Glutamatergic neuron (in vitro differentiated cells): ENCODE results near the gene C2CD3. TPM values are rescaled to one million over a fixed set of nuclear protein-coding genes. Genes with fewer than 3 reads are reported as not detected.

Experiments
- DNase-seq: peaks from one replicate; pipeline ENCODE4 v3.0.0; 2022
- H3K27ac Mint-ChIP-seq: one replicate; pipeline ENCODE4 v1.8.0; 2020; ENCODE audit warnings: mild to moderate bottlenecking, mixed read lengths, inconsistent platforms; ENCODE audit not compliant: unreplicated experiment
- H3K27me3 Mint-ChIP-seq: one replicate; pipeline ENCODE4 v1.8.0; 2020; ENCODE audit warnings: mild to moderate bottlenecking, moderate library complexity, mixed read lengths, inconsistent platforms; ENCODE audit not compliant: unreplicated experiment
- H3K36me3 Mint-ChIP-seq: one replicate; pipeline ENCODE4 v1.8.0; 2020; ENCODE audit warnings: mild to moderate bottlenecking, mixed read lengths, inconsistent platforms; ENCODE audit not compliant: unreplicated experiment
- H3K4me1 Mint-ChIP-seq: one replicate; pipeline ENCODE4 v1.8.0; 2020; ENCODE audit warnings: mild to moderate bottlenecking, low read depth, mixed read lengths, inconsistent platforms; ENCODE audit not compliant: unreplicated experiment
- H3K4me3 Mint-ChIP-seq: one replicate; pipeline ENCODE4 v1.8.0; 2020; ENCODE audit warnings: mild to moderate bottlenecking, mixed read lengths, inconsistent platforms; ENCODE audit not compliant: unreplicated experiment
- H3K9me3 Mint-ChIP-seq: one replicate; pipeline ENCODE4 v1.8.0; 2020; ENCODE audit warnings: mild to moderate bottlenecking, moderate library complexity, mixed read lengths, inconsistent platforms; ENCODE audit not compliant: unreplicated experiment
- total RNA-seq: library from RNA; stranded (reverse); fragmentation: NEBNext Ultra II Directional; extraction: Animal tissue kit (Norgen Biotek cat#: 25700); gene quantifications from one replicate; pipeline ENCODE4 v1.2.1, GENCODE V29; 2021; ENCODE audit not compliant: unreplicated experiment
- TF ChIP-seq, protein P1 (sequence below): fragments of 200-600 bp; sonication (generic); IDR thresholded peaks from one replicate; pipeline ENCODE4 v1.5.0; 2021; ENCODE audit not compliant: partially characterized antibody, unreplicated experiment

Gene C2CD3
- total RNA-seq, 1 donor from 2014 or later, result 182 TPM

DNA sequence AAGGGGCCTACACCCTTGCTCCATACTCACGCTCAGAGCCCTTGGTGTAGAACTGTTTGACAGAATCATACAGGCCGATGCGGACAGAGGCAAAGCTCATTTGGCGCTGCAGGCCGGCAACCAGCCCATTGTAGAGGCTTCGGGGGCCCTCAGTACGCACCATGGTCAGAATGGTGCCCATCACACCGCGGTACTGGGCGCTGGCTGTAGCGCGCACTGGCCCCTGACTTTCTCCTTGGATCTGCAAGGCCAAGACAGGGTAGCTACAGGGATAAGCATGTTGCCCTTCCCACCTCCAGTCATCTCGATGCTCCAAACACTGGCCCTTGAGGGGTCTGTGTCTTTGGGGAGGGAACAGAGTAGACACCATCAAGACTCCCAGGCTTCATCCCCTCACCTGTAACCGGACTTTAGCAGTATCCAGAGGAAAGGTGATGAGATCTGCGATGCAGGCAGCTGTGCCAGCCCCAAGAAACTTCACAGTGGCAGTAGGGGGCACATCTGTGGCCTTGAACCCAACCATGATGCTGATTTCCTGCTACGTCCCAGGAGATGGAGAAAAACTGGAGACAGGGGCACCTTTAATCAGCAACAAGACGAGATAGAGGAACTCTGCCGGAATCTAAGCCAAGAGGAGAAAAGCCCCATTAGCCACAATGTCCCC is 192.8 kb downstream of the C2CD3 start:
- H3K9me3 Mint-ChIP-seq, result peaks cover 9% of the 10 kb centered on the region
- peaks cover 7% of the 10 kb centered on the region for H3K36me3 Mint-ChIP-seq
- no peak overlapping the region for H3K4me3 Mint-ChIP-seq
- H3K27ac Mint-ChIP-seq, result no peak overlapping the region
- H3K27me3 Mint-ChIP-seq, result peaks cover 10% of the 10 kb centered on the region
- peaks cover 24% of the 10 kb centered on the region for H3K4me1 Mint-ChIP-seq
- TF ChIP-seq, protein P1, sequence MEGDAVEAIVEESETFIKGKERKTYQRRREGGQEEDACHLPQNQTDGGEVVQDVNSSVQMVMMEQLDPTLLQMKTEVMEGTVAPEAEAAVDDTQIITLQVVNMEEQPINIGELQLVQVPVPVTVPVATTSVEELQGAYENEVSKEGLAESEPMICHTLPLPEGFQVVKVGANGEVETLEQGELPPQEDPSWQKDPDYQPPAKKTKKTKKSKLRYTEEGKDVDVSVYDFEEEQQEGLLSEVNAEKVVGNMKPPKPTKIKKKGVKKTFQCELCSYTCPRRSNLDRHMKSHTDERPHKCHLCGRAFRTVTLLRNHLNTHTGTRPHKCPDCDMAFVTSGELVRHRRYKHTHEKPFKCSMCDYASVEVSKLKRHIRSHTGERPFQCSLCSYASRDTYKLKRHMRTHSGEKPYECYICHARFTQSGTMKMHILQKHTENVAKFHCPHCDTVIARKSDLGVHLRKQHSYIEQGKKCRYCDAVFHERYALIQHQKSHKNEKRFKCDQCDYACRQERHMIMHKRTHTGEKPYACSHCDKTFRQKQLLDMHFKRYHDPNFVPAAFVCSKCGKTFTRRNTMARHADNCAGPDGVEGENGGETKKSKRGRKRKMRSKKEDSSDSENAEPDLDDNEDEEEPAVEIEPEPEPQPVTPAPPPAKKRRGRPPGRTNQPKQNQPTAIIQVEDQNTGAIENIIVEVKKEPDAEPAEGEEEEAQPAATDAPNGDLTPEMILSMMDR, result no peak
- no peak for DNase-seq

DNA sequence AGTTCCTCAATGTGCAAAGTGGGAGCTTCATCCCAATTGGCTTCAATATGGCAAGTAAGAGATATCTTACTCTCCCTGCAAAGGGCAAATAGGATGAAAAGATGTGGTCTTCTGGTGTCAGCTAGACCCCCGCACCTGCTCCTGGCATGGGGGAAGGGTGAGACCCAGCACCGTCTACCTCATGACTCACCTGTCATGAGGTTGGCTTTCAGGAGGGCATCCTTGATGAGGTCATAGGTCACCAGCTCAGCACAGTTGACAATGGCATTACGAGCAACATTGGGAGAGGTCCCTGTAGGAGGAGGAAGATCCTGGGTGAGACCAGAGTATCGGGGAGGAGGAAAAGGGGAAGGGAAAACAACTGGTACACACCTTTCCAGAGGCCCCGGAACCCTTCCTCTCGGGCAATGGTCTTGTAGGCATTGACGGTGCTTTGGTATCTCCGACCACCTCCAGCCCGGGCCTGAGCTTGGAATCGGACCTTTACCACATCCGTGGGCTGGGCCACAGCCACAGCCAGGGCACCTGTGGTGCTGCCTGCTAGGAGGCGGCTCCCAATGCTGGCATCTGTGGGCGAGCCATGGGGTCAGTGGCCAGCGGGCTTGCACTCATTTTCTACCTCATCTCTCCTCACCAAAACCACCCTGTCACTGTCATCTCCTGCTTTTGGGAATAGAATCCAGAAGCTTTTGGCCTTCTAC is 194.2 kb downstream of the C2CD3 start:
- Mint-ChIP-seq H3K4me3 (no peak overlapping the region), H3K27me3 (peaks cover 2% of the 10 kb centered on the region), H3K4me1 (peaks cover 18% of the 10 kb centered on the region), H3K36me3 (peaks cover 7% of the 10 kb centered on the region), H3K9me3 (no peaks in the 10 kb centered on the region), H3K27ac (no peak overlapping the region)
- TF ChIP-seq, protein P1, result no peak
- no peak for DNase-seq

DNA sequence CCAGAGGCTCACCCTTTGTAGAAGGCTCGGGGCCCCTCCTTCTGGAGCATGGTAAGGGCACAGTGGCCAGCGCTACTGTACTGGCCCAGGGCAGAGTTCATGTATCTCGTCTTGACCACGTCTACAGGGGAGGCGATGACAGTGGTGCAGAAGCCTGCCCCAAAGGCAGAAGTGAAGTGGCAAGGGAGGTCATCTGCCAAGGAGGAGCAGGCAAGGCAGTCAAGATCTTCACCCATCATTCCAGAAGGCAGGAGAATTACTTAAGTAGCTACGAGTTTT is 195.4 kb downstream of the C2CD3 start:
- no peak overlapping the region for H3K4me3 Mint-ChIP-seq
- H3K27ac Mint-ChIP-seq, result no peak overlapping the region
- H3K9me3 Mint-ChIP-seq, result no peaks in the 10 kb centered on the region
- TF ChIP-seq, protein P1, result no peak
- peaks cover 2% of the 10 kb centered on the region for H3K27me3 Mint-ChIP-seq
- H3K4me1 Mint-ChIP-seq, result peaks cover 13% of the 10 kb centered on the region
- DNase-seq, result no peak
- H3K36me3 Mint-ChIP-seq, result peaks cover 7% of the 10 kb centered on the region

DNA sequence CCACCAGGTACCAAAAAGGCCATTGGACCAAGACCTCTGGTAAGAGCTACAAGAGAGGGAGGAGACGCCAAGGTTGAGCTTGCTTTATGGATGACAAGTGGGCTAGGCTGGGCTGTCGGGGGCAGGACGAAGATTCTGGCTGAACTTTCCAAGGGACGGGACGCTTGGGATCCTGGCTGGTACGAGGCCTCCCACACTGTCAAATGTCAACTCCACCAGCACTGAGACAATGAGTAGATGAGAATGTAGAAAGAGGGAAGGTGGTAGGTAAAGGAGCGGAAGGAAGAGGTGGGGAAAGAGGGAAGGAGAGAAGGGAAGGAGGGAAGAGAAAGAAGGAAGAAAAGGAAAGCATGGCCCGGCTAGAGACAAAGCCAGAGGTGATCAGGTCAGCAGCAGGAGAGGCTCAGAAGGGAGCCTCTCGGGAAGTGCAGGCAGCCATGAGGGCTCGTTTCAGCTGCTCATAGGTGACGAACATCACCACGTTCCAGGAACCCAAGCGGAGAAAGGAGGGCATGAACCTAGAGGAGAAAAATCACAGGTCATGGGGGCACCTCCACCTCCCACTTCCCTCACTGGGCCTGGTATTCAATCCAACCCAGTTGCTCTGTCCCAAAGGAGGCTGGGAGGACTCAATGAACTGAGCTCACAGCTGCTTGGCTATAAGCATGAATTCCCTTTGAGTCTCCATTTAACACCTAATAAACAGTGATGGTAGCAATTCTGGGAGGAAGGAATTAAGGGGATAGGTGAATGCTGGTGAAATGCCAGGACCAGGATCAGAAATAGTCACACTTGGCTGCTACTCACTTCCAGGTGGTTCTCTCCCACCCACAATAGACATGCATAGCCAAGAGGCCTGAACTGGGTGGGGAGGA is 196.0 kb downstream of the C2CD3 start:
- TF ChIP-seq, protein P1, result no peak
- Mint-ChIP-seq H3K27ac (no peak overlapping the region), H3K4me1 (peaks cover 7% of the 10 kb centered on the region), H3K4me3 (no peak overlapping the region), H3K9me3 (no peaks in the 10 kb centered on the region), H3K36me3 (peaks cover 7% of the 10 kb centered on the region), H3K27me3 (peaks cover 2% of the 10 kb centered on the region)
- no peak for DNase-seq
